ENCODE data around the gene TTC21B. TPM values are rescaled to one million over a fixed set of nuclear protein-coding genes. Genes with fewer than 3 reads are reported as not detected.
"Not testable (repeated sequence)": the region's sequence is repeated elsewhere in the genome, so short reads cannot be mapped to it uniquely, and the experiment has no call there.

TTC21B gene
- 17.8 and 22.4 TPM in 2 replicates for total RNA-seq (ENCODE audit: low replicate concordance)

DNA sequence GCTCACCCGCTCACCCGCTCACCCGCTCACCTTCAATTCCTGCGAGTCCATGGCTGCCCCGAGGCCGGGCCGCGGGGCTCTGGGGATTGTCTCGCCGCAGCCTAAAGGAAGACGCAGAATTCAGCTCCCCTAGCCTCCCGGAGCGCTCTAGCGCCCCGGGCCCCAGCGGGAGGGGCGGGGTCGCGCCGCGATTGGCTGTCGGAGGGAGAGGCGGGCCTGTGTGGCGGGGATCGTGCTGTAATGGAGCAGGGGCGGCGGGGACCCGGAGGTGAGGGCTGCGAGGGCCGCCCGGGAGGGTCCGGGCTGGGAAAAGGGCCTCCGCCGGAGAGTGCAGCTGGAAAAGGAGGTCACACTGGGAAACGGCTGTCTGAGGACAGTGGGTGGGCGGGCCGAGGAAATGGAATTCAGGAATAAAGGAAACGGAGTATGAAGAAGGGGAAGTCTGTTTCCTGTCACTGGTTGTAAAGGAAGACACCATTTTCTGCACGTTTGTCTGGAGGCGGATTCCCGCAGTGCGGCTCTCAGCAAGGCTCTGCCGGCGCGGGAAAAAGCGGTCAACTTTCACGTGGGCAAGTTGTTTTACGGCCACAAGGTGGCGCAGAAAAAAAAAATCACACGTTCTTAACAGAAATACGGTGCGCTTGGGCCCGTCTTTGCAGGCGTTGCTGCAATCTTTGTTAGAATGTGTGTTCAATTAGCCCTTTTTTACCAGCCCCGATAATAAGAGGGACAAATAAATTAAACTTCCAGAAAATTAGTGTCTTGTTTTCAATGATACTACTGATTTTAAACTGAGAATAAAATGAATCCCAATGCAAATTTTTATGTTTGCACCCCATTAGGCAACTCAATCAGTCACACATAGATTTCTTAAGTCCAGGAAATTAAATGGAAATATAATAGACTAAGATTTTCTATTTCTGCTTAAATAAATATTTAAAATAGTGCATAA, at the start of gene TTC21B:
Gene TTC21B, minus strand, starts transcription at position 122 of the 952 bp plus-strand sequence. Its CDS starts 71 bp downstream, at position 51.
- peak; percentile 96 for DNase-seq (ENCODE audit: low read depth)
- TF ChIP-seq CTCF (IDR thresholded peaks at IDR 0.05; ENCODE audit: insufficient read depth, low read length) = peak; percentile 71

DNA sequence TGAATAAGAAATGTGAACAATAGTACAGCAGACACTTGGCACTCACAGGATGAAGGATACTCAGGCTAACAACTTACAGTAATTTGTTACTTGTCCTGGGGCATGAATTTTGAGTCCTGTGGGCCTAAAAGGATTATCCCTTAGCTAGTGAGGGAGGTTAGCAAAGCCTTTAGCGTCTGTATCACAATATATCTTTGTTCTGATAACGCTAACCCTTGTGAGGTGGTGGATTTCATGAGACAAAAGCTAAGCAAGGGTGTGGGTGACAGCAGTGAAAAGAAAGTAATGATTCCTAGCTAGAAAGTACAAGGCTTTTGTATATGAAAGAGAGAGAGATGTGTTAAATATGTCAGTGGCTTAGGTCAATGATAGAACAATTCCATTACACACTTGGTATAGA, 46.8 kb upstream of the TTC21B start:
- no peak for TF ChIP-seq CTCF (IDR thresholded peaks at IDR 0.05; ENCODE audit: insufficient read depth, low read length)
- H3K4me3 ChIP-seq (ENCODE audit: low read depth, low read length) = no peak overlapping the region
- no peak for DNase-seq (ENCODE audit: low read depth)

More for the DNA sequence above, at the start of gene TTC21B:
- peak within 1 kb of the TSS; percentile 78 for H3K4me3 ChIP-seq (ENCODE audit: low read depth, low read length)

DNA sequence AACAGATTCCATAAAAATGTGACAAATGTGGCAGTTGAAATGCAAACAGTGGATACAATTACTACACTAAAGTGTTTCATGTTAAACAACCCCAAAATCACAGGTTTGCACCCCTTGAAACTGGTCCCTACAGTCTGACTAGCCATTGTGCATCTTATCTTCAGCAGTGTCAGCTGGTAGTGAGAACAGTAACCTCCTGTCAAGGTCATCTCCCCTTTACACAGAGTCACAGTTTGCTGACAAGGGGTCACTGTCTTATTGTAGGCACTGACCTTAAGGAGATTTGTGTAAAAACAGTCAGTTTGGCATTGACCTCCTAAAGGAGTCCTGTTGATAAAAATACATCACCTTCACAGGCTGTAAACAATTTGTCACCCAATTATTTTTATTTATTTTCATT, 37.3 kb upstream of the TTC21B start:
- H3K4me3 ChIP-seq (ENCODE audit: low read depth, low read length) = no peak overlapping the region
- DNase-seq (ENCODE audit: low read depth) = no peak
- TF ChIP-seq CTCF (IDR thresholded peaks at IDR 0.05; ENCODE audit: insufficient read depth, low read length) = no peak

DNA sequence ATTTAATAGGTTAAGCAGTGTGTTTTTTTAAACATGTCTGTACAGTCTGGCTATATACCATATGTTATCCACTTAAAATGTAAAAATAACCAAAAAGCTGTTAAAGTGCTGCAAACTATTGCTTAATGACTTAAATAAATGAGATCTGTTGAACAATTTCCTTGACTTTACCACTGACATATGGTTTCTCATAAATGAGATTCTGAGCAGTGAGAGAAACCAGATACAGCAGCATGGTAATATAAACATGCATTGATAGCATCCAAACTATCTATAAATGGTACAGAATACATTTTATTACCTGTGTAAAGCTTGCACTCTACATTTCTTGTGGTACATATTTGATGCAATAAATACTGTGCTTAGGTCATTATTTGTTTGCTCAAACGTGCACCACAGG, 36.3 kb upstream of the TTC21B start:
- no peak for DNase-seq (ENCODE audit: low read depth)
- no peak overlapping the region for H3K4me3 ChIP-seq (ENCODE audit: low read depth, low read length)
- no peak for TF ChIP-seq CTCF (IDR thresholded peaks at IDR 0.05; ENCODE audit: insufficient read depth, low read length)

GRCh38 chr2:165985120-165985519, 31.5 kb upstream of the TTC21B start:
- H3K4me3 ChIP-seq (ENCODE audit: low read depth, low read length) = no peak overlapping the region
- TF ChIP-seq CTCF (IDR thresholded peaks at IDR 0.05; ENCODE audit: insufficient read depth, low read length) = no peak
- DNase-seq (ENCODE audit: low read depth) = no peak

DNA sequence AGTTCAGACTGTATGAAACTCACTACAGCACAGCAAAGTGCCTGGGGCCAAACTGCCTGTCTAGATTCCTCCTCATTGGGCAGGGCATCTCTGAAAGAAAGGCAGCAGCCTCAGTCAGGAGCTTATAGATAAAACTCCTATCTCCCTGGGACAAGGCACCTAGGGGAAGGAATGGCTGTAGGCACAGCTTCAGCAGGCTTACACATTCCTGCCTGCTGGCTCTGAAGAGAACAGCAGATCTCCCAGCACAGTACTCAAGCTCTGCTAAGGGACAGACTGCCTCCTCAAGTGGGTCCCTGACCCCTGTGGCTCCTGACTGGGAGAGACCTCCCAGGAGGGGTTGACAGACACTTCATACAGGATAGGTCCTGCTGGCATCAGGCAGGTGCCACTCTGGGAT, 18.6 kb upstream of the TTC21B start:
- not testable (repeated sequence) for DNase-seq (ENCODE audit: low read depth); H3K4me3 ChIP-seq (ENCODE audit: low read depth, low read length)

DNA sequence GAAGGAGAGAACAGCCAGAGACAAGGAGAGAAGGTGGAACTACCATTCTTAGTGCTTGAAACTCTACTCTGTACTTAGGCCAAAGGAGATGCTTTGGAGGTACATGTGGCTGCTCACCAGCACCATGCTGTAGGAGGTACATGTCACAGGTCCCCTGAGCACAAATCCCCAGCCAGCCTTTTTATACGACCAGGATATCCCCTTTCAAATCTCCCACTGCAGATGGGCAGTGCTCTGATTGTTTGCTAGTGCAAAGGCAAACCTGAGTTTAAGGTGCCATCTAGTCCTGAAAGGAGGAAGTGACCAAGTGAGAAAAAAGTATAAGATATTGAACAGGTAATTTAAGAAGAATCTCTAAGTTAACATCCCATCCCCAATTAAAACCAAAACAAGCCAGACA, 17.1 kb upstream of the TTC21B start:
- H3K4me3 ChIP-seq (ENCODE audit: low read depth, low read length) = no peak overlapping the region
- no peak for TF ChIP-seq CTCF (IDR thresholded peaks at IDR 0.05; ENCODE audit: insufficient read depth, low read length)
- DNase-seq (ENCODE audit: low read depth) = no peak
